ENCODE results near the gene KCNK18.

DNA sequence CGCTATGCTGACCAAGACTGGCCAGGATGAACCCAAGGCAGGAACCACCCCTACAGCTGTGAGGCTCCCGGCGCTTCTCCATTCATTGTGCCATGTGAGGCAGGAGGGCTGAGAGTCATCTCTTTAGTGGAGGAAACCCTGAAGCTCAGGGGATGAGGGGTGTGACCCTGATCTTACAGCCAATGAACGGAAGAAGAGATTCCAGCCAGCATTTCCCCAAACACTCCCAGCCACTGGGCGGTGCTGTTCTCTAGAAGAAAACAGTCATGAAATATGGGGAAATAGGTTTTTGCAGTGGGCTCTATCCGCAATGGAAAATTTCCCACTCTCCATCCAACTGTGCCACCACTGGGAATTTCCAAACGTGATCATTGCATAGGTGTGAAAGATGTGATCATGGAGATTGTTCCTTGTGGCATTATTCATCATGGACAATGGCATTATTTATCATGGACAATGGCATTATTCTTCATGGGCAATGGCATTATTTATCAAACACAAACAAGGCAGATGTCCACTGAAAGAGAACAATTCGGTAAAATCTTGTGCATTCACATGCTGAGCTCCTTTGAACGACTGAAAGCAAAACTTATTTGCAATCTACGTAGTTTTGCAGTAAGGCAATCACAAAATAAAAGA, 29.6 kb downstream of the KCNK18 start:
- TF ChIP-seq POLR2A (IDR thresholded peaks at IDR 0.05; ENCODE audit: low read depth, low read length) (no peak), TAF1 (IDR thresholded peaks at IDR 0.05; ENCODE audit: borderline replicate concordance, low read depth, low read length) (no peak)
